HepG2 (cell line): Measurements from ENCODE around the gene NES. TPM values are rescaled to one million over a fixed set of nuclear protein-coding genes. Genes with fewer than 3 reads are reported as not detected.

Source experiments
- HNRNPLL ChIP-seq: fragments of 200-400 bp; formaldehyde crosslinking; IDR thresholded peaks from 2 replicates; pipeline ENCODE4 v1.6.1; 2017; ENCODE audit warnings: mild to moderate bottlenecking, low read depth, low read length; ENCODE audit not compliant: poor library complexity, severe bottlenecking
- KDM2A ChIP-seq: sonication (generic); formaldehyde crosslinking; IDR thresholded peaks from 2 replicates; pipeline ENCODE4 v1.4.0; 2020; ENCODE audit warnings: low read depth, missing genetic modification reagents, borderline replicate concordance
- KDM5A ChIP-seq: fragments of 200-600 bp; sonication (generic); IDR thresholded peaks from 2 replicates; pipeline ENCODE4 v1.7.0; 2018; ENCODE audit warnings: antibody characterized with exemption, mild to moderate bottlenecking, low read length, borderline replicate concordance
- ZFYVE20 ChIP-seq: sonication (generic); formaldehyde crosslinking; IDR thresholded peaks from 2 replicates; pipeline ENCODE4 v1.8.0; 2023; ENCODE audit warnings: low read depth, mild to moderate bottlenecking, moderate library complexity, missing genetic modification reagents, borderline replicate concordance
- ZNF101 ChIP-seq: sonication (generic); formaldehyde crosslinking; IDR thresholded peaks from 2 replicates; pipeline ENCODE4 v1.4.0; 2020; ENCODE audit warnings: mild to moderate bottlenecking, low read depth, missing genetic modification reagents, borderline replicate concordance
- ZNF33A ChIP-seq: sonication (generic); formaldehyde crosslinking; IDR thresholded peaks from 2 replicates; pipeline ENCODE4 v1.5.1; 2020; ENCODE audit warnings: missing genetic modification reagents, mild to moderate bottlenecking, moderate library complexity, borderline replicate concordance
- ZNF589 ChIP-seq: sonication (generic); formaldehyde crosslinking; conservative IDR thresholded peaks from 2 replicates; pipeline ENCODE4 v1.8.0; 2022; ENCODE audit warnings: mild to moderate bottlenecking, moderate library complexity, missing genetic modification reagents
- polyA plus RNA-seq, 8 experiments: library from polyadenylated mRNA; depleted of rRNA in 3 of 8; stranded (reverse) in 7 of 8; unstranded in 1 of 8; fragments of >200 nt; fragmentation: Illumina TruSeq in 4 of 8; extraction: Trizol in 4 of 8; gene quantifications; 2 replicates each; pipeline versions ENCODE4 v1.2.1 to v1.2.3, GENCODE V29; 2011 to 2016; ENCODE audit warnings: low read depth in 4 of 8, missing spikeins in 1 of 8, mixed read lengths in 1 of 8; ENCODE audit not compliant: insufficient read depth in 1 of 8
- total RNA-seq, 5 experiments: library from RNA; depleted of rRNA; stranded (reverse); fragments of >200 nt; fragmentation: Illumina TruSeq; extraction: Trizol; gene quantifications; 2 replicates each; pipeline ENCODE4 v1.2.3, GENCODE V29; 2016; ENCODE audit warnings: low read depth in 1 of 5
- TF ChIP-seq, protein P1 (sequence below): sonication (generic); formaldehyde crosslinking; IDR thresholded peaks from 2 replicates; pipeline ENCODE4 v1.4.0; 2020; ENCODE audit warnings: mild to moderate bottlenecking, missing genetic modification reagents
- TF ChIP-seq, protein P2 (sequence below): sonication (generic); formaldehyde crosslinking; IDR thresholded peaks from 2 replicates; pipeline ENCODE4 v1.5.0; 2020; ENCODE audit warnings: mild to moderate bottlenecking, missing genetic modification reagents, moderate library complexity
- TF ChIP-seq, protein P3 (sequence below): sonication (generic); formaldehyde crosslinking; IDR thresholded peaks from 2 replicates; pipeline ENCODE4; 2020; ENCODE audit warnings: missing genetic modification reagents, mild to moderate bottlenecking, borderline replicate concordance
- TF ChIP-seq, protein P4 (sequence below): sonication (generic); formaldehyde crosslinking; conservative IDR thresholded peaks from 2 replicates; pipeline ENCODE4 v1.8.0; 2022; ENCODE audit warnings: mild to moderate bottlenecking, moderate library complexity, missing genetic modification reagents

NES gene
- total and polyA plus RNA-seq, 2 of the 13 experiments (the other 11 are each of a cell fraction or from before 2014, with no cell fraction given) = 1.7 to 16.6 TPM

DNA sequence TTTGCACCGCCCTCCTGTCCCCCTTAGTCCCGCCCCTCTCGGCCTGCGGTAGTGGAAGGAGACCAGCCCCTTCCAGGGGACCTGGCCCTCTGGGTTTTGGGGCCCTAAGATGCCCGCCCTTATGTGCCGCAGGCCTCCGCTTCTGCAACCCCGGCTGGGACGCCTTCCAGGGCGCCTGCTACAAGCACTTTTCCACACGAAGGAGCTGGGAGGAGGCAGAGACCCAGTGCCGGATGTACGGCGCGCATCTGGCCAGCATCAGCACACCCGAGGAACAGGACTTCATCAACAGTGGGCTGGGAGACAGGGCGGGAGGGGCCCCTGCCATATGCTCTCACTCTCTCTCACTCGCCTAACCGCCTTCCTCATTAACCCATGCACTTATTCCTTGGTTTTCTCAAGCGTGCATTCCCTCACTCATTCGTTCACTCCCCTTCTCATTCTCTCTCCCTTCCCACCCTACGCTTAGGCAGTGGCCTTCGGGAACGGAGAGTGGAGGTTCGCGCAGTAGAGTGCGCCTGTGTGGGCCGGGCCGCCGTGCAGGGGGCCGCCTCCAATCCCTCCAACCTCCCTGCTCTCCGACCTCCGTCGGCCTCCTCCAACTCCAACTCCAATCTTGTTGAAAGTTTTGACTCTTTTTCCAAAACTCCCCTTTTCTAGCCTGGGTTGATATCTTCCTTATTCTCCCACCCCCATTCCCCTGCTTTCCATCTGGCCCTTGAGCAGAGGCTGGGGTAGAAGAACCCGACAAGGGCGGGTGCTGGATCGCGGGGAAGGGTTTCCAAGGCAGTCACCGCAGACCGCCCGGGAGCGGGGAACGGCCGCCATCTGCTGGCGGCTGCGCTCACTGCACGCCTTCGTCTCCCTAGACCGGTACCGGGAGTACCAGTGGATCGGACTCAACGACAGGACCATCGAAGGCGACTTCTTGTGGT lies 20.1 kb downstream of the NES start (continued):
- TF ChIP-seq, protein P1, sequence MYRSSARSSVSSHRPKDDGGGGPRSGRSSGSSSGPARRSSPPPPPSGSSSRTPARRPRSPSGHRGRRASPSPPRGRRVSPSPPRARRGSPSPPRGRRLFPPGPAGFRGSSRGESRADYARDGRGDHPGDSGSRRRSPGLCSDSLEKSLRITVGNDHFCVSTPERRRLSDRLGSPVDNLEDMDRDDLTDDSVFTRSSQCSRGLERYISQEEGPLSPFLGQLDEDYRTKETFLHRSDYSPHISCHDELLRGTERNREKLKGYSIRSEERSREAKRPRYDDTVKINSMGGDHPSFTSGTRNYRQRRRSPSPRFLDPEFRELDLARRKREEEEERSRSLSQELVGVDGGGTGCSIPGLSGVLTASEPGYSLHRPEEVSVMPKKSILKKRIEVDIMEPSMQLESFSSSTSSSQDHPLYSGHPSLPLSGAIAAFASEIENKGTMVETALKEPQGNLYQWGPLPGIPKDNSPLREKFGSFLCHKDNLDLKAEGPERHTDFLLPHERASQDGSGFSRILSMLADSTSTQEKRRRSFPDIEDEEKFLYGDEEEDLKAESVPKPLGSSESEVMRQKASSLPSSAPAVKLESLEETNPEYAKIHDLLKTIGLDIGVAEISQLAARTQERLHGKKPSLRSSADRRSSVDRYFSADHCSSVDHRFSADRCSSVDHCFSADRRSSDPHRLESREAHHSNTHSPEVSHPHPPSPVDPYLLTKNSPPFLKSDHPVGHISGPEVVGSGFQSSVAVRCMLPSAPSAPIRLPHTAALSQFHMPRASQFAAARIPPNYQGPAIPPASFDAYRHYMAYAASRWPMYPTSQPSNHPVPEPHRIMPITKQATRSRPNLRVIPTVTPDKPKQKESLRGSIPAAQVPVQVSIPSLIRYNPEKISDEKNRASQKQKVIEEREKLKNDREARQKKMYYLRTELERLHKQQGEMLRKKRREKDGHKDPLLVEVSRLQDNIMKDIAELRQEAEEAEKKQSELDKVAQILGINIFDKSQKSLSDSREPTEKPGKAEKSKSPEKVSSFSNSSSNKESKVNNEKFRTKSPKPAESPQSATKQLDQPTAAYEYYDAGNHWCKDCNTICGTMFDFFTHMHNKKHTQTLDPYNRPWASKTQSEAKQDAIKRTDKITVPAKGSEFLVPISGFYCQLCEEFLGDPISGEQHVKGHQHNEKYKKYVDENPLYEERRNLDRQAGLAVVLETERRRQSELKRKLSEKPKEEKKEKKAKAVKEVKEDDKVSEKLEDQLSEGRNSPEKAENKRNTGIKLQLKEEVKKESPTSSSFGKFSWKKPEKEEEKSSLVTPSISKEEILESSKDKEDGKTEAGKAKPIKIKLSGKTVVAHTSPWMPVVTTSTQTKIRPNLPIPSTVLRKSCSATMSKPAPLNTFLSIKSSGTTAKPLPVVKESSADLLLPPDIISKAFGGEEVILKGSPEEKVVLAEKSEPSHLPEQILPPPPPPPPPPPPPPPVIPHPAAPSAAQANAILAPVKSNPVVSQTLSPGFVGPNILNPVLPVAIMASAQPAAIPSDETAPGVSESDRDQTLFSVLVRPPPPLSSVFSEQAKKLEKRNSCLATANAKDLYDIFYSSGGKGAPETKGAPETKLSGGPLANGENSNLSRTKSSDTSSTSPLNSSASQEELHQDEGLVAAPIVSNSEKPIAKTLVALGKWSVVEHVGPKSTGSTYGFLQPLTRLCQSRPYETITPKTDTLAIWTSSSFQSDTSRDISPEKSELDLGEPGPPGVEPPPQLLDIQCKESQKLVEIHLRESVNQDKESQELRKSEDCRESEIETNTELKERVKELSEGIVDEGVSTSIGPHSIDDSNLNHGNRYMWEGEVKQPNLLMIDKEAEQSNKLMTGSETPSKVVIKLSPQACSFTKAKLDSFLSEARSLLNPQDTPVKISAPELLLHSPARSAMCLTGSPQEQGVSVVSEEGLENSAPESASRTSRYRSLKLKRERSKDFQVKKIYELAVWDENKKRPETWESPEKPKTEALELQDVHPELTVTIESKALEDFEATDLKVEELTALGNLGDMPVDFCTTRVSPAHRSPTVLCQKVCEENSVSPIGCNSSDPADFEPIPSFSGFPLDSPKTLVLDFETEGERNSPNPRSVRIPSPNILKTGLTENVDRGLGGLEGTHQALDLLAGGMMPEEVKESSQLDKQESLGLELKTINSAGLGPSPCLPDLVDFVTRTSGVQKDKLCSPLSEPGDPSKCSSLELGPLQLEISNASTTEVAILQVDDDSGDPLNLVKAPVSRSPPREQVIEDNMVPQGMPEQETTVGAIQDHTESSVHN = no peak
- peak; percentile 26; the same call in 1 of the 2 replicates for TF ChIP-seq KDM2A
- no peak for TF ChIP-seq ZNF589 (CRISPR knock-in tag)
- TF ChIP-seq ZNF33A = no peak
- no peak for TF ChIP-seq ZNF101 (CRISPR knock-in tag)
- TF ChIP-seq, protein P2, sequence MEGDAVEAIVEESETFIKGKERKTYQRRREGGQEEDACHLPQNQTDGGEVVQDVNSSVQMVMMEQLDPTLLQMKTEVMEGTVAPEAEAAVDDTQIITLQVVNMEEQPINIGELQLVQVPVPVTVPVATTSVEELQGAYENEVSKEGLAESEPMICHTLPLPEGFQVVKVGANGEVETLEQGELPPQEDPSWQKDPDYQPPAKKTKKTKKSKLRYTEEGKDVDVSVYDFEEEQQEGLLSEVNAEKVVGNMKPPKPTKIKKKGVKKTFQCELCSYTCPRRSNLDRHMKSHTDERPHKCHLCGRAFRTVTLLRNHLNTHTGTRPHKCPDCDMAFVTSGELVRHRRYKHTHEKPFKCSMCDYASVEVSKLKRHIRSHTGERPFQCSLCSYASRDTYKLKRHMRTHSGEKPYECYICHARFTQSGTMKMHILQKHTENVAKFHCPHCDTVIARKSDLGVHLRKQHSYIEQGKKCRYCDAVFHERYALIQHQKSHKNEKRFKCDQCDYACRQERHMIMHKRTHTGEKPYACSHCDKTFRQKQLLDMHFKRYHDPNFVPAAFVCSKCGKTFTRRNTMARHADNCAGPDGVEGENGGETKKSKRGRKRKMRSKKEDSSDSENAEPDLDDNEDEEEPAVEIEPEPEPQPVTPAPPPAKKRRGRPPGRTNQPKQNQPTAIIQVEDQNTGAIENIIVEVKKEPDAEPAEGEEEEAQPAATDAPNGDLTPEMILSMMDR (CRISPR knock-in tag) = peak; percentile 93
- TF ChIP-seq ZFYVE20 (CRISPR knock-in tag) = no peak
- TF ChIP-seq, protein P3, sequence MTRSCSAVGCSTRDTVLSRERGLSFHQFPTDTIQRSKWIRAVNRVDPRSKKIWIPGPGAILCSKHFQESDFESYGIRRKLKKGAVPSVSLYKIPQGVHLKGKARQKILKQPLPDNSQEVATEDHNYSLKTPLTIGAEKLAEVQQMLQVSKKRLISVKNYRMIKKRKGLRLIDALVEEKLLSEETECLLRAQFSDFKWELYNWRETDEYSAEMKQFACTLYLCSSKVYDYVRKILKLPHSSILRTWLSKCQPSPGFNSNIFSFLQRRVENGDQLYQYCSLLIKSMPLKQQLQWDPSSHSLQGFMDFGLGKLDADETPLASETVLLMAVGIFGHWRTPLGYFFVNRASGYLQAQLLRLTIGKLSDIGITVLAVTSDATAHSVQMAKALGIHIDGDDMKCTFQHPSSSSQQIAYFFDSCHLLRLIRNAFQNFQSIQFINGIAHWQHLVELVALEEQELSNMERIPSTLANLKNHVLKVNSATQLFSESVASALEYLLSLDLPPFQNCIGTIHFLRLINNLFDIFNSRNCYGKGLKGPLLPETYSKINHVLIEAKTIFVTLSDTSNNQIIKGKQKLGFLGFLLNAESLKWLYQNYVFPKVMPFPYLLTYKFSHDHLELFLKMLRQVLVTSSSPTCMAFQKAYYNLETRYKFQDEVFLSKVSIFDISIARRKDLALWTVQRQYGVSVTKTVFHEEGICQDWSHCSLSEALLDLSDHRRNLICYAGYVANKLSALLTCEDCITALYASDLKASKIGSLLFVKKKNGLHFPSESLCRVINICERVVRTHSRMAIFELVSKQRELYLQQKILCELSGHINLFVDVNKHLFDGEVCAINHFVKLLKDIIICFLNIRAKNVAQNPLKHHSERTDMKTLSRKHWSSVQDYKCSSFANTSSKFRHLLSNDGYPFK (CRISPR knock-in tag) = 0 out of 2 replicates have a peak, but pooled peaks have one; percentile 24
- peak; percentile 35 for TF ChIP-seq HNRNPLL
- TF ChIP-seq, protein P4, sequence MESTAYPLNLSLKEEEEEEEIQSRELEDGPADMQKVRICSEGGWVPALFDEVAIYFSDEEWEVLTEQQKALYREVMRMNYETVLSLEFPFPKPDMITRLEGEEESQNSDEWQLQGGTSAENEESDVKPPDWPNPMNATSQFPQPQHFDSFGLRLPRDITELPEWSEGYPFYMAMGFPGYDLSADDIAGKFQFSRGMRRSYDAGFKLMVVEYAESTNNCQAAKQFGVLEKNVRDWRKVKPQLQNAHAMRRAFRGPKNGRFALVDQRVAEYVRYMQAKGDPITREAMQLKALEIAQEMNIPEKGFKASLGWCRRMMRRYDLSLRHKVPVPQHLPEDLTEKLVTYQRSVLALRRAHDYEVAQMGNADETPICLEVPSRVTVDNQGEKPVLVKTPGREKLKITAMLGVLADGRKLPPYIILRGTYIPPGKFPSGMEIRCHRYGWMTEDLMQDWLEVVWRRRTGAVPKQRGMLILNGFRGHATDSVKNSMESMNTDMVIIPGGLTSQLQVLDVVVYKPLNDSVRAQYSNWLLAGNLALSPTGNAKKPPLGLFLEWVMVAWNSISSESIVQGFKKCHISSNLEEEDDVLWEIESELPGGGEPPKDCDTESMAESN (CRISPR knock-in tag) = peak; percentile 51; the same call in 1 of the 2 replicates
- TF ChIP-seq KDM5A = no peak
